IgD-negative memory B cell (primary cell): ENCODE data around the gene TLX1. TPM values are rescaled to one million over a fixed set of nuclear protein-coding genes. Genes with fewer than 3 reads are reported as not detected.
A peak's percentile ranks its signal among the peaks of the same experiment; 100 is the strongest.
"Not testable (repeated sequence)": the region's sequence is repeated elsewhere in the genome, so short reads cannot be mapped to it uniquely, and the experiment has no call there.

ENCODE experiments used
- H3K27ac Mint-ChIP-seq, 3 donors: one replicate each; pipeline ENCODE4 v1.8.0; 2020 to 2022; ENCODE audit warnings: mild to moderate bottlenecking in 3 of 3, mixed read lengths in 3 of 3, moderate library complexity in 1 of 3
- H3K27me3 Mint-ChIP-seq: one replicate; pipeline ENCODE4 v1.8.0; 2021; ENCODE audit warnings: mixed read lengths
- H3K36me3 Mint-ChIP-seq: one replicate; pipeline ENCODE4 v1.8.0; 2020; ENCODE audit warnings: mild to moderate bottlenecking, mixed read lengths
- H3K4me1 Mint-ChIP-seq, 3 donors: one replicate each; pipeline ENCODE4 v1.8.0; 2020 to 2022; ENCODE audit warnings: mixed read lengths in 3 of 3, mild to moderate bottlenecking in 1 of 3
- H3K4me3 Mint-ChIP-seq, 4 donors: one replicate each; pipeline ENCODE4 v1.8.0; 2020 to 2022; ENCODE audit warnings: mild to moderate bottlenecking in 4 of 4, mixed read lengths in 4 of 4, moderate library complexity in 3 of 4
- H3K9me3 Mint-ChIP-seq, 3 donors: one replicate each; pipeline ENCODE4 v1.8.0; 2020 to 2021; ENCODE audit warnings: mixed read lengths in 3 of 3, mild to moderate bottlenecking in 1 of 3
- polyA plus RNA-seq: library from polyadenylated mRNA; unstranded; fragments of 300-500 nt; fragmentation: Illumina TruSeq; gene quantifications from one replicate; pipeline ENCODE4 v1.2.3, GENCODE V29; 2021

TLX1 gene
- polyA plus RNA-seq, 1 donor from 2014 or later = not detected

- H3K4me1 Mint-ChIP-seq = peaks cover 4 to 9% (median 7%) of the 10 kb centered on the region in 3 donors
- H3K4me3 Mint-ChIP-seq = no peak overlapping the region
- H3K9me3 Mint-ChIP-seq = peaks cover 2 to 8% (median 5%) of the 10 kb centered on the region in 3 donors
- H3K36me3 Mint-ChIP-seq = peaks cover 1% of the 10 kb centered on the region
- H3K27me3 Mint-ChIP-seq = peaks cover 69% of the 10 kb centered on the region
- peak overlapping the region in 1 of 3 donors; percentile 19 for H3K27ac Mint-ChIP-seq
Observed at GRCh38 chr10:101145145-101145544, 14.0 kb downstream of the TLX1 start.

DNA sequence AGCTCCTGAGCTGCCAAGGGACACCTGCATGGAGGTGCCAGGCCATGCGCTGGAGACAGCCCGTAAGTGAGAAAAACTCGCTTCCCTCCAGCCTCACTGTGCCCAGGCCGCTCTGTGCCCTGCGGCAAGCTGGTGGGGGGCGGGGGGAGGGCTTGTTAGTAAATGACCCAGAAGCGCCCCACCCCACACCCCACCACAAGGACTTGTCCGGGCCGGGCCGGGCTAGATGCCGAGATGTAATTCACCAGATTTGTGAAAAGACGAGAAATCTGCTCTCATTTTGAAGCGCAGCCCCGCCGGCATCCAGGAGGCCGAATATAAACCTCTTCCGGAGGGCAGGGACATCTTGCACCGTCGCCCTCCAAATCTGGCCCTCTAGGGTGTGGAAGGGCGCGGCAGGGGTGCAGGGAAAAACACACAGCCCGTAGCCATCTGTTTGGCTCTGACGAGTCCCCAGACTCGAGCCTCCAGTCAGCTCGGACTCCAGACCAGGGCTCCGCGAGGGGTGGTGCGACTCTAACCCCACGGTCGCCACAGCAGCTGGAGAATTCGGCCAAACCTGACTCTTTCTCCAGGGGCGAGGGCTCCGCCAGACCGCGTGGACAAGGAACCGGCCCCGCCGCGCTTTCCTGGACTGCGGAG, 14.8 kb downstream of the TLX1 start:
- peaks cover 2 to 8% (median 5%) of the 10 kb centered on the region in 3 donors for H3K9me3 Mint-ChIP-seq
- peaks cover 4 to 6% (median 4%) of the 10 kb centered on the region in 3 donors for H3K4me1 Mint-ChIP-seq
- H3K4me3 Mint-ChIP-seq = peak overlapping the region in 1 of 4 donors; percentile 37
- peaks cover 63% of the 10 kb centered on the region for H3K27me3 Mint-ChIP-seq
- H3K27ac Mint-ChIP-seq = peak overlapping the region in 1 of 3 donors; percentile 63
- H3K36me3 Mint-ChIP-seq = peaks cover 1% of the 10 kb centered on the region

DNA sequence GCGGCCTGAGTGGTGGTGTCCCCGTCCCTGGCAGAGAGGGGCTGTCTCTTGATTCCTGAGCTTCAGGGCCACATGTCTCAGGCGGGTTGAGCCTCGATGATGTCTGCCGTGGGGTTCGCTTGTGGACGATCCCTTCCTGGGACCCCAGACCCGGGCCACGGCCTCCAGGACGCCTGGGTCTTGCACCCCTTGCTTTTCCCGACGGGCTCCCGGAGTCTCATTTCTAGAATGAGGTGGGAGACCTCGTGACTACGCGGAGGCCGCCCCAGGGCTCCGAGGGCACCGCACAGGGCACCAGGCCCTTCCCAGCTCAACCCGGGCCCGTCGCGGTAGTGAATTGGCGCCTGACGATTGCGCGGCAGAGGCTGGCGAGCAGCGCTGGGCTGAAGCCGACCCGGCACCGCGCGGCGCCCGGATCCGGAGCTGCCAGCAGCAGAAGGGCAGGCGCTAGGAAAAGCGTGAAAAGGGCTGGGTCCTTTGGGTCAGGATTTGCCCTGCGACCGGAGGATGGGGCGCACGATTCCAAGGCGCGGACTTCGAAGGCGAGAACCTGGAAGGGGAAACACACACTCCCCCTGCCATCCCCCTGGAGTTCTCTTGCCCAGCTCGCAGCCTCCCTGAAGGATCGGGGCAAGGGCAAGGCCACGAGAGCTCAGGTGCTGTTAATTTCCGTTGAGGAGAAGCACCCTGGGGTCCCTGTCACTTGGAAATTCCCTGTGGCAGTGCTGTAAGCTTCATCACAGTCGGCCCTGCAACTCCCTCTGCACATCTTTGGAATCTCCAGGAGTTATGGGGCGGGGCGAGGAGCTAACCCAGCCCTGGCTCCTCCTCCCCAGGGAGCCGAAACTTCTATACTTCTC, 15.5 kb downstream of the TLX1 start:
- Mint-ChIP-seq H3K9me3 (peaks cover 2 to 8% (median 5%) of the 10 kb centered on the region in 3 donors), H3K27me3 (peaks cover 58% of the 10 kb centered on the region), H3K4me3 (no peak overlapping the region), H3K27ac (peak overlapping the region in 1 of 3 donors; percentile 63), H3K4me1 (peaks cover 3 to 6% (median 4%) of the 10 kb centered on the region in 3 donors), H3K36me3 (peaks cover 1% of the 10 kb centered on the region)

- Mint-ChIP-seq H3K27ac (no peak overlapping the region), H3K4me3 (no peak overlapping the region), H3K36me3 (no peaks in the 10 kb centered on the region), H3K27me3 (peaks cover 42% of the 10 kb centered on the region), H3K4me1 (peaks cover 0 to 2% (median 0%) of the 10 kb centered on the region in 3 donors), H3K9me3 (peaks cover 2 to 8% (median 5%) of the 10 kb centered on the region in 3 donors)
Observed at GRCh38 chr10:101151395-101151794, 20.3 kb downstream of the TLX1 start.

- Mint-ChIP-seq H3K27ac (no peak overlapping the region), H3K9me3 (peaks cover 2 to 8% (median 5%) of the 10 kb centered on the region in 3 donors), H3K4me3 (no peak overlapping the region), H3K27me3 (peaks cover 40% of the 10 kb centered on the region), H3K36me3 (no peaks in the 10 kb centered on the region), H3K4me1 (no peaks in the 10 kb centered on the region)
Observed at GRCh38 chr10:101152316-101152715, 21.2 kb downstream of the TLX1 start.

- H3K27me3 Mint-ChIP-seq = peaks cover 39% of the 10 kb centered on the region
- H3K36me3 Mint-ChIP-seq, H3K4me3 Mint-ChIP-seq, H3K4me1 Mint-ChIP-seq, H3K9me3 Mint-ChIP-seq, H3K27ac Mint-ChIP-seq: not testable (repeated sequence)
Observed at GRCh38 chr10:101154506-101154905, 23.4 kb downstream of the TLX1 start.

- Mint-ChIP-seq H3K4me3 (no peak overlapping the region), H3K27ac (no peak overlapping the region), H3K4me1 (peaks cover 3 to 8% (median 8%) of the 10 kb centered on the region in 3 donors), H3K27me3 (peaks cover 37% of the 10 kb centered on the region), H3K36me3 (no peaks in the 10 kb centered on the region), H3K9me3 (no peaks in the 10 kb centered on the region)
Observed at GRCh38 chr10:101155896-101156295, 24.8 kb downstream of the TLX1 start.

DNA sequence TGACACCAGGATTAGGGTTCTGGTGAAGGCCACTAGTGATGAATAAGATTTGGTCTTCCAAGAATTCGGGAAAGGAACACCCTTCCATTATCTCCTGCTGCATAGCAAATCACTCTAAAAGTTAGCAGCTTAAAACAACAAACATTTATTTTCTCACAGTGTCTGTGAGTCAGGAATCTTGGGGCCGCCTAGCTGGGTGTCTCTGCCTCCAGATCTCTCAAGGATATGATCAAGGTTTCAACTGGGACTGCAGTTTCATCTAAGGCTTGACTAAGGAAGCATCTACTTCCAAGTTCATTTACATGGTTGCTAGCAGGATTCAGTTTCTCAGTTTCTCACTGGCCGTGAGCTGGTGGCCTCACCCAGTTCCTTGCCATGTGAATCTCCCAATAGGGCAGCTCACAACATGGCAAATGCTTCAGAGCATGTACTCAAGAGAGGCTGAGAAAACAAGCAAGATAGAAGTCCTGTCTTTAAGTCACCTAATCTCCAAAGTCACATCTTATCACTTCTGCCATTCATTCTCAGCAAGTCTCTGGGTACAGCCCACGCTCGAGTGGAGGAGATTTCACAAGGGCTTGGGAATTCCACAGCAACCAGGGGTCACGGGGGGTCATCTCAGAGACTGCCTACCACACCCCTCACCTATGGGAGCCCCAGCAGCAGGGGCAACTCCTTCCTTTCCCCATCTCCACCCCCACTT, 26.8 kb downstream of the TLX1 start:
- peaks cover 53% of the 10 kb centered on the region for H3K27me3 Mint-ChIP-seq
- peaks cover 3 to 16% (median 14%) of the 10 kb centered on the region in 3 donors for H3K4me1 Mint-ChIP-seq
- H3K4me3 Mint-ChIP-seq = no peak overlapping the region
- H3K36me3 Mint-ChIP-seq = no peaks in the 10 kb centered on the region
- H3K27ac Mint-ChIP-seq = peak overlapping the region in 1 of 3 donors; percentile 61
- H3K9me3 Mint-ChIP-seq = no peaks in the 10 kb centered on the region

GRCh38 chr10:101158459-101159058, 27.5 kb downstream of the TLX1 start:
- Mint-ChIP-seq H3K27me3 (peaks cover 54% of the 10 kb centered on the region), H3K9me3 (no peaks in the 10 kb centered on the region), H3K27ac (no peak overlapping the region), H3K36me3 (no peaks in the 10 kb centered on the region), H3K4me3 (no peak overlapping the region), H3K4me1 (peaks cover 3 to 16% (median 14%) of the 10 kb centered on the region in 3 donors)

GRCh38 chr10:101161494-101162299, 30.6 kb downstream of the TLX1 start:
- Mint-ChIP-seq H3K9me3 (no peaks in the 10 kb centered on the region), H3K27ac (peak overlapping the region in 1 of 3 donors; percentile 59)

GRCh38 chr10:101162677-101163076, 31.6 kb downstream of the TLX1 start:
- no peaks in the 10 kb centered on the region for H3K9me3 Mint-ChIP-seq
- peaks cover 64% of the 10 kb centered on the region for H3K27me3 Mint-ChIP-seq
- peaks cover 3 to 16% (median 14%) of the 10 kb centered on the region in 3 donors for H3K4me1 Mint-ChIP-seq
- H3K4me3 Mint-ChIP-seq = no peak overlapping the region
- no peaks in the 10 kb centered on the region for H3K36me3 Mint-ChIP-seq
- H3K27ac Mint-ChIP-seq = no peak overlapping the region

More at GRCh38 chr10:101161494-101162299, 30.6 kb downstream of the TLX1 start:
- Mint-ChIP-seq H3K4me1 (peaks cover 3 to 16% (median 14%) of the 10 kb centered on the region in 3 donors), H3K36me3 (no peaks in the 10 kb centered on the region), H3K4me3 (peak overlapping the region in 1 of 4 donors; percentile 39), H3K27me3 (peaks cover 62% of the 10 kb centered on the region)

DNA sequence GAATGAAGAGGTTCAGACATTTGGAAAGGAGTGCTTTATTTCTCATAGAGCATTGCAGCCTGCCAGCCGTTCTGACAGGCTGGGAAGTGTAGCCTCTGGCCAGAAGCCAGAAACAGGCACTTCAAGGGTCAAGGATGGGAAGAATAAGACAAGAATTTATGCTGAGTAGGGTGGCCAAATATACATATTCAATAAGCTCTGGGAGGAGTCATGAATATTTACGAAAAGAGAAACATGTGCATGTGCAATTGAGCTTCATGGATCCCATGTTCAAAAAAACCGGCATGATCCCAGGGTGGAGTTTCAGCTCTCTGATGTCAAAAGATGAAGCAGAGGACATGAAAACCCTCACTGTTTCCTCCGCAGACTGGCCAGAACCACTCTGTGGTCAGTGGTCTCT, 32.9 kb downstream of the TLX1 start:
- Mint-ChIP-seq H3K27ac (no peak overlapping the region), H3K9me3 (peaks cover 0 to 3% (median 1%) of the 10 kb centered on the region in 3 donors), H3K4me3 (no peak overlapping the region), H3K4me1 (peaks cover 0 to 10% (median 7%) of the 10 kb centered on the region in 3 donors), H3K36me3 (no peaks in the 10 kb centered on the region), H3K27me3 (peaks cover 56% of the 10 kb centered on the region)

GRCh38 chr10:101165736-101166135, 34.6 kb downstream of the TLX1 start:
- Mint-ChIP-seq H3K36me3 (no peaks in the 10 kb centered on the region), H3K9me3 (peaks cover 0 to 4% (median 3%) of the 10 kb centered on the region in 3 donors), H3K27ac (no peak overlapping the region), H3K27me3 (peaks cover 51% of the 10 kb centered on the region), H3K4me1 (peaks cover 0 to 8% (median 6%) of the 10 kb centered on the region in 3 donors), H3K4me3 (no peak overlapping the region)

GRCh38 chr10:101166430-101166829, 35.3 kb downstream of the TLX1 start:
- Mint-ChIP-seq H3K27ac (no peak overlapping the region), H3K36me3 (no peaks in the 10 kb centered on the region), H3K4me3 (no peak overlapping the region), H3K4me1 (peaks cover 0 to 8% (median 6%) of the 10 kb centered on the region in 3 donors), H3K27me3 (peaks cover 47% of the 10 kb centered on the region), H3K9me3 (peaks cover 0 to 4% (median 3%) of the 10 kb centered on the region in 3 donors)
